HPDE6-E6E7 (cell line): ENCODE data around the gene GFY.
"Not testable (repeated sequence)": the region's sequence is repeated elsewhere in the genome, so short reads cannot be mapped to it uniquely, and the experiment has no call there.

ENCODE experiments used
- DNase-seq: peaks from one replicate; pipeline ENCODE4 v3.0.0; 2011; ENCODE audit warnings: missing footprints; ENCODE audit errors: extremely low spot score

The GFY gene

GRCh38 chr19:49469828-49470614 lies 44.8 kb downstream of the GFY start:
- no peak for DNase-seq

DNA sequence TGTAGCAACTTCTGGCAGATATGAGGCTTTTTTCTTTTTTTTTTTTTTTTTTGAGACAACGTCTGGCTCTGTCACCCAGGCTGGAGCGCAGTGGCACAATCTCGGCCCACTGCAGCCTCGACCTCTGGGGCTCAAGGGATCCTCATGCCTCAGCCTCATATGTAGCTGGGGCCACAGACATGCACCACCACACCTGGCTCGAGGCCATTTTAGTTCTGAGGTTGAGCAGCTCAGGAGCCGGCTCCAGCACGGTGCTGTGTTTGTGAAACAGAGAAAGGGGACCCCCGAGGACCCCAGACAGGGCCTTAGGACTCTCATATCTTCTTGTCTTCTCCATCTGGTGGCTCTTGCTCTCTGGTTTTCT lies 45.4 kb downstream of the GFY start:
- no peak for DNase-seq

GRCh38 chr19:49472936-49473335 lies 47.7 kb downstream of the GFY start:
- DNase-seq, result no peak

GRCh38 chr19:49473501-49473867 lies 48.3 kb downstream of the GFY start:
- not testable (repeated sequence) for DNase-seq

GRCh38 chr19:49473868-49474541 lies 48.8 kb downstream of the GFY start, which contains the start of gene FLT3LG:
Gene FLT3LG (plus strand): TSS chr19:49474215. CDS start chr19:49474640, 425 bp downstream.
- peak; percentile 91 for DNase-seq

DNA sequence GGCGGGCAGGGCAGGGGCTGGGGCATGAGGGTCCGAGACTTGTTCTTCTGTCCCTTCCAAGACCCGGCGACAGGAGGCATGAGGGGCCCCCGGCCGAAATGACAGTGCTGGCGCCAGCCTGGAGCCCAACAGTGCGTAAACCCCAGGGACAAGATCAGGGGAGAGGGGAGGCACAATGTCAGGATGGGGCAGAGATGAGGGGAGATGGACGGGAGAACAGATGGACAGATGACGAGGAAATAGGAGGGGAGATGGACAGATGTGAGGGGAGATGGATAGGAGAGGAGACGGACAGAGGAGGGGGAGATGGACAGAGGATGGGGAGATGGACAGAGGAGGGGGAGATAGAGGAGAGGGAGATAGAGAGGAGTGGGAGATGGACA lies 49.3 kb downstream of the GFY start:
- no peak for DNase-seq

GRCh38 chr19:49475191-49475917 lies 50.2 kb downstream of the GFY start:
- DNase-seq, result no peak

DNA sequence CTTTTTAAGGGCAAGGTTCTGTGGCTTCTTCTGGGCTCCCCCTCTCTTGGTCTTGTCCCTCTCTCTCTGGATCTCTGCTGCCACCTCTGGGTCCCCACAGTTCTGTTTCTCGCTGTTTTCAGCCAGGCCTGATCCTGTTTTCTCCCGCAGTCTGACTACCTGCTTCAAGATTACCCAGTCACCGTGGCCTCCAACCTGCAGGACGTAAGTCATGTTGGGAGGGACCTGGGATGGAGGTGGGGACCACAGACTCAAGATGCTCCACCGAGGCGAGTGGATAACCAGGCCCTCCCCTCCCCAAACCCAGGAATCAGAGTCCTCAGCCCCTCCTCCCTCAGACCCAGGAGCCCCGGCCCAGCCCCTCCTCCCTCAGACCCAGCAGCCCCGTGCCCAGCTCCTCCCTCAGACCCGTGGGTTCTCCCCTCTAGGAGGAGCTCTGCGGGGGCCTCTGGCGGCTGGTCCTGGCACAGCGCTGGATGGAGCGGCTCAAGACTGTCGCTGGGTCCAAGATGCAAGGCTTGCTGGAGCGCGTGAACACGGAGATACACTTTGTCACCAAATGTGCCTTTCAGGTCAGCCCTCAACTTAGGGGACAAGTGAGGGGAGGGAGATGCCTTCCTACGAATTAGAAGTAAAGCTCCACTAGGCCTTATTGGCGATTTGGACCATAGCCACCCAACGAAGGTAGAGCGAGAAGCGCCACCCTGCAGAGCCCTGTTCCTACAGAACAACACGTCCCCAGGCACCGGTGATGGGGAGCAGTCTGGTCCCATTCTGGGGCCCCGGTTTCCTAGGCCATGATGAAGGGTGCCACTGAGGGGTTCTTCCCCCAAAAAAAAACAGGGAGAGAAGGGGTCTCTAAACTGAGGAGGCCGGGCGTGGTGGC lies 51.0 kb downstream of the GFY start:
- no peak for DNase-seq
